IPS-18a (cell line): ENCODE data around the gene ZBTB39.
"Not testable (repeated sequence)": the region's sequence is repeated elsewhere in the genome, so short reads cannot be mapped to it uniquely, and the experiment has no call there.

Experiments used
- H3K27ac ChIP-seq: one replicate; pipeline ENCODE4 v1.5.1; 2013; ENCODE audit warnings: low read length
- H3K27me3 ChIP-seq: one replicate; pipeline ENCODE4 v1.6.1; 2013; ENCODE audit warnings: mild to moderate bottlenecking, low read length; ENCODE audit not compliant: control insufficient read depth, insufficient read depth
- H3K36me3 ChIP-seq: one replicate; pipeline ENCODE4 v1.6.1; 2013; ENCODE audit warnings: low read depth, low read length; ENCODE audit not compliant: control insufficient read depth
- H3K4me1 ChIP-seq: one replicate; pipeline ENCODE4 v1.6.1; 2013; ENCODE audit warnings: low read depth, low read length; ENCODE audit not compliant: control insufficient read depth
- H3K4me3 ChIP-seq: one replicate; pipeline ENCODE4 v1.5.1; 2013; ENCODE audit warnings: low read length
- H3K9ac ChIP-seq: one replicate; pipeline ENCODE4 v1.6.1; 2013; ENCODE audit warnings: mild to moderate bottlenecking, low read length, moderate library complexity
- H3K9me3 ChIP-seq: one replicate; pipeline ENCODE4 v1.6.1; 2013; ENCODE audit warnings: low read depth, low read length; ENCODE audit not compliant: control insufficient read depth

ZBTB39 gene

GRCh38 chr12:56985714-56986113, 20.6 kb downstream of the ZBTB39 start:
- not testable (repeated sequence) for H3K9me3 ChIP-seq, H3K4me1 ChIP-seq, H3K27me3 ChIP-seq, H3K4me3 ChIP-seq, H3K9ac ChIP-seq, H3K36me3 ChIP-seq, H3K27ac ChIP-seq

GRCh38 chr12:56983386-56983785, 23.0 kb downstream of the ZBTB39 start:
- Histone ChIP-seq H3K27me3 (no peaks in the 10 kb centered on the region), H3K9me3 (no peaks in the 10 kb centered on the region), H3K4me3 (no peak overlapping the region), H3K9ac (no peak overlapping the region), H3K36me3 (no peaks in the 10 kb centered on the region), H3K27ac (no peak overlapping the region), H3K4me1 (peaks cover 8% of the 10 kb centered on the region)

GRCh38 chr12:56982578-56983236, 23.6 kb downstream of the ZBTB39 start:
- not testable (repeated sequence) for H3K9ac ChIP-seq, H3K4me1 ChIP-seq, H3K36me3 ChIP-seq, H3K9me3 ChIP-seq, H3K4me3 ChIP-seq, H3K27me3 ChIP-seq, H3K27ac ChIP-seq

GRCh38 chr12:56980941-56981530, 25.3 kb downstream of the ZBTB39 start:
- no peaks in the 10 kb centered on the region for H3K9me3 ChIP-seq
- no peaks in the 10 kb centered on the region for H3K4me1 ChIP-seq
- H3K4me3 ChIP-seq, result no peak overlapping the region
- no peak overlapping the region for H3K9ac ChIP-seq
- no peaks in the 10 kb centered on the region for H3K36me3 ChIP-seq
- H3K27me3 ChIP-seq, result no peaks in the 10 kb centered on the region
- no peak overlapping the region for H3K27ac ChIP-seq

GRCh38 chr12:56980268-56980667, 26.1 kb downstream of the ZBTB39 start:
- no peaks in the 10 kb centered on the region for H3K4me1 ChIP-seq
- H3K27ac ChIP-seq, result no peak overlapping the region
- H3K4me3 ChIP-seq, result no peak overlapping the region
- no peak overlapping the region for H3K9ac ChIP-seq
- no peaks in the 10 kb centered on the region for H3K9me3 ChIP-seq
- H3K27me3 ChIP-seq, result no peaks in the 10 kb centered on the region
- H3K36me3 ChIP-seq, result no peaks in the 10 kb centered on the region

GRCh38 chr12:56979628-56980027, 26.7 kb downstream of the ZBTB39 start:
- Histone ChIP-seq H3K4me3 (no peak overlapping the region), H3K4me1 (no peaks in the 10 kb centered on the region), H3K9ac (no peak overlapping the region), H3K27ac (no peak overlapping the region), H3K9me3 (no peaks in the 10 kb centered on the region), H3K27me3 (no peaks in the 10 kb centered on the region), H3K36me3 (no peaks in the 10 kb centered on the region)

- Histone ChIP-seq H3K9me3 (no peaks in the 10 kb centered on the region), H3K4me1 (no peaks in the 10 kb centered on the region), H3K9ac (no peak overlapping the region), H3K4me3 (no peak overlapping the region), H3K36me3 (no peaks in the 10 kb centered on the region), H3K27me3 (no peaks in the 10 kb centered on the region), H3K27ac (no peak overlapping the region)
These were observed 27.8 kb downstream of the ZBTB39 start for GRCh38 chr12:56978397-56979138.

GRCh38 chr12:56977361-56977760, 29.0 kb downstream of the ZBTB39 start:
- not testable (repeated sequence) for H3K9ac ChIP-seq, H3K27ac ChIP-seq, H3K9me3 ChIP-seq, H3K4me1 ChIP-seq, H3K36me3 ChIP-seq, H3K27me3 ChIP-seq, H3K4me3 ChIP-seq

GRCh38 chr12:56974224-56974623, 32.1 kb downstream of the ZBTB39 start:
- H3K27me3 ChIP-seq, H3K9ac ChIP-seq, H3K4me1 ChIP-seq, H3K9me3 ChIP-seq, H3K36me3 ChIP-seq, H3K4me3 ChIP-seq, H3K27ac ChIP-seq: not testable (repeated sequence)

GRCh38 chr12:56968910-56969309, 37.4 kb downstream of the ZBTB39 start:
- not testable (repeated sequence) for H3K4me1 ChIP-seq, H3K27ac ChIP-seq, H3K36me3 ChIP-seq, H3K27me3 ChIP-seq, H3K4me3 ChIP-seq, H3K9ac ChIP-seq, H3K9me3 ChIP-seq

- H3K4me3 ChIP-seq, H3K36me3 ChIP-seq, H3K27ac ChIP-seq, H3K9me3 ChIP-seq, H3K9ac ChIP-seq, H3K27me3 ChIP-seq, H3K4me1 ChIP-seq: not testable (repeated sequence)
These were observed 40.2 kb downstream of the ZBTB39 start for GRCh38 chr12:56965997-56966642.
